ENCODE measurements around the gene PFKFB1.

DNA sequence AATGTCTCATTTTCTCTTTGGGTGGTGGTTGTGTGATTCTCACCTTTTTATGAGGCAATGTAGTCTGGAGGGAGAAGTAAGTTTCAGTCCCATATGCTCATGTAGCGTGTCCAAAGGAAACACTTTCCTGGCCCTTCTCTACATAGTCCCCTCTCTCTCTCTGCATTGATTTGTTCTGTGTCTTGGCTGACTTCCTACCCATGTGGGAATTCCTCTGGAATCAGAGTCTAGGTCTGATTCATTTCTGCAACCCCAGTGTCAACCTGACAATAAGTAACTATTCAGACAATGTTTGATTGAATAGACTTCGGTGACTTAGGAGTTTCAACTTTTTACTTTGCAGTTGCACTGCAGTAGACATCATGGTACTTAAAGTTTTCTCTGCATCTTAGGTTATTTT is 39.4 kb upstream of the PFKFB1 start:
- TF ChIP-seq ZNF263 (CRISPR knock-in tag; IDR thresholded peaks at IDR 0.05; ENCODE audit: low read depth) (no peak), ZBTB43 (CRISPR knock-in tag; IDR thresholded peaks at IDR 0.05) (no peak)
